Cardiac muscle cell (in vitro differentiated cells and primary cell): ENCODE results near the gene CROT. TPM values are rescaled to one million over a fixed set of nuclear protein-coding genes. Genes with fewer than 3 reads are reported as not detected.

ENCODE experiments used
- DNase-seq, 2 donors: peaks; one replicate each; pipeline versions ENCODE4 v3.0.0 to v3.0.0-alpha.2; 2010 to 2017; ENCODE audit warnings: low read depth in 1 of 2, low spot score in 1 of 2
- H3K27ac ChIP-seq: fragments of 200-600 bp; sonication (generic); 2 replicates; pipeline ENCODE4 v1.5.1; 2016
- H3K27me3 ChIP-seq: fragments of 200-600 bp; sonication (generic); 2 replicates; pipeline ENCODE4 v1.6.0; 2016; ENCODE audit warnings: control low read depth
- H3K36me3 ChIP-seq: fragments of 200-600 bp; sonication (generic); 2 replicates; pipeline ENCODE4 v1.5.1; 2016; ENCODE audit warnings: control low read depth
- H3K4me1 ChIP-seq: fragments of 200-600 bp; sonication (generic); 2 replicates; pipeline ENCODE4 v1.8.1; 2017; ENCODE audit warnings: low read depth, mild to moderate bottlenecking, mixed run types
- H3K4me3 ChIP-seq: fragments of 200-600 bp; sonication (generic); 2 replicates; pipeline ENCODE4 v1.5.1; 2016; ENCODE audit warnings: mild to moderate bottlenecking
- H3K9me3 ChIP-seq: fragments of 200-600 bp; sonication (generic); 2 replicates; pipeline ENCODE4 v1.5.1; 2017; ENCODE audit warnings: low read depth, mild to moderate bottlenecking, control low read depth
- CTCF ChIP-seq: IDR thresholded peaks from 2 replicates; pipeline ENCODE4 v1.5.1; 2012; ENCODE audit warnings: low read depth, mild to moderate bottlenecking, low read length
- polyA plus RNA-seq: library from polyadenylated mRNA; unstranded; fragments of >200 nt; fragmentation: Nextera tagmentation; extraction: Ambion mirVana; gene quantifications from 2 replicates; pipeline ENCODE4 v1.2.1, GENCODE V29; 2016
- total RNA-seq: library from RNA; depleted of rRNA; stranded (reverse); fragments of >200 nt; gene quantifications from 2 replicates; pipeline ENCODE4 v1.2.3, GENCODE V29; 2016

CROT gene
- total and polyA plus RNA-seq, 2 experiments from 2014 or later: 7.7 to 10.3 TPM

GRCh38 chr7:87427288-87427687 lies 81.8 kb downstream of the CROT start:
- no peak for DNase-seq
- no peak overlapping the region for H3K4me3 ChIP-seq
- H3K27me3 ChIP-seq: no peaks in the 10 kb centered on the region
- H3K27ac ChIP-seq: no peak overlapping the region
- TF ChIP-seq CTCF: no peak
- peaks cover 4% of the 10 kb centered on the region for H3K4me1 ChIP-seq
- no peaks in the 10 kb centered on the region for H3K9me3 ChIP-seq
- H3K36me3 ChIP-seq: no peaks in the 10 kb centered on the region

GRCh38 chr7:87432536-87432935 lies 87.1 kb downstream of the CROT start:
- Histone ChIP-seq H3K27ac (no peak overlapping the region), H3K27me3 (no peaks in the 10 kb centered on the region), H3K9me3 (no peaks in the 10 kb centered on the region), H3K4me3 (no peak overlapping the region), H3K4me1 (no peaks in the 10 kb centered on the region), H3K36me3 (no peaks in the 10 kb centered on the region)
- TF ChIP-seq CTCF: no peak
- no peak for DNase-seq

- peak in 1 of 2 donors; percentile 4 for DNase-seq
- Histone ChIP-seq H3K4me3 (no peak overlapping the region), H3K4me1 (no peaks in the 10 kb centered on the region), H3K9me3 (no peaks in the 10 kb centered on the region), H3K27me3 (no peaks in the 10 kb centered on the region), H3K27ac (no peak overlapping the region), H3K36me3 (no peaks in the 10 kb centered on the region)
- no peak for TF ChIP-seq CTCF
Measured at GRCh38 chr7:87435546-87435945, 90.1 kb downstream of the CROT start.

GRCh38 chr7:87445897-87446296 lies 100.4 kb downstream of the CROT start:
- H3K4me1 ChIP-seq: no peaks in the 10 kb centered on the region
- no peaks in the 10 kb centered on the region for H3K9me3 ChIP-seq
- no peaks in the 10 kb centered on the region for H3K36me3 ChIP-seq
- no peaks in the 10 kb centered on the region for H3K27me3 ChIP-seq
- DNase-seq: no peak
- no peak overlapping the region for H3K4me3 ChIP-seq
- TF ChIP-seq CTCF: no peak
- no peak overlapping the region for H3K27ac ChIP-seq

GRCh38 chr7:87447116-87447635 lies 101.7 kb downstream of the CROT start:
- TF ChIP-seq CTCF: no peak
- no peaks in the 10 kb centered on the region for H3K9me3 ChIP-seq
- no peaks in the 10 kb centered on the region for H3K4me1 ChIP-seq
- no peaks in the 10 kb centered on the region for H3K27me3 ChIP-seq
- no peaks in the 10 kb centered on the region for H3K36me3 ChIP-seq
- H3K27ac ChIP-seq: no peak overlapping the region
- peak in 1 of 2 donors; percentile 11 for DNase-seq
- no peak overlapping the region for H3K4me3 ChIP-seq

- H3K36me3 ChIP-seq: no peaks in the 10 kb centered on the region
- no peaks in the 10 kb centered on the region for H3K4me1 ChIP-seq
- H3K9me3 ChIP-seq: no peaks in the 10 kb centered on the region
- no peak for DNase-seq
- no peak overlapping the region for H3K4me3 ChIP-seq
- no peak for TF ChIP-seq CTCF
- H3K27me3 ChIP-seq: no peaks in the 10 kb centered on the region
- H3K27ac ChIP-seq: no peak overlapping the region
Measured at GRCh38 chr7:87448388-87448787, 102.9 kb downstream of the CROT start.
